ENCODE measurements around the gene MTSS2.

MTSS2 gene

DNA sequence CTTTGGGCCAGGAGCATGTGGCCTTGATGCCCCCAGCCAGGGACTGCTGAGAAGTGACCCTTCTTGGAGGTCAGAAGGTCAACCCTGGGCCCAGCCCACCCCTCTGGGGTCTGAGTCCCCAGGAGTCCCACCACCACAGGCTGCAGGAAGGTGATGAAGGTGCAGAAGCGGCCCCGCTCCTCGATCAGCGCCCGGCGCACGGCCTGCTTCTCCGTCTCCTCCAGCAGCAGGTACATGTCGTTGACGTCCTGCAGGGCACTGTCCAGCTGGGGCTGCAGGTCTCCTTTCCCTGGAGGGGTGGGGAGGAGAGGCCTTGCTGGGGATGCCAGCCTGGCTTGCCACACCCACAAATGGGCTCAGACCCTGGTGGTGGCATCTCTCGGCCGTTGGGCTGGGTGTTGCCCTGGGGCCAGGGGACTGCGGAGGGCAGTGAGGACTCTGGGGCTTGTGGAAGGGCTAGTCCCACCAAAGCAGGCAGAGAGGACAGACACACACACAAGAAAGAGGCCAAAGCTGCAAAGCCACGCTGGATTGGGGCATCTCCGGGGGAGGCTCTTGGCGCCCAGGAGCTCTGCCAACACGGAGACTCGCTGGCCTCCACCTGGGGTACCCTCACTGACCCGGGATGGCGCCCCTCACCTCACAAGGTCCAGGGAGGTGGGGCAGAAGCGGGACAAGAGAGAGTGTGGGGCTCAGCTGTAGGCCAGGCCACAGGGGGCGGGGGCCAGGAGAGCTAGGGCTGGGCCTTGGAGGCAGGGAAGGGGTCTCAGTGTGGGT lies 7.5 kb downstream of the MTSS2 start:
- ATAC-seq = no peak
- TF ChIP-seq, protein P1, sequence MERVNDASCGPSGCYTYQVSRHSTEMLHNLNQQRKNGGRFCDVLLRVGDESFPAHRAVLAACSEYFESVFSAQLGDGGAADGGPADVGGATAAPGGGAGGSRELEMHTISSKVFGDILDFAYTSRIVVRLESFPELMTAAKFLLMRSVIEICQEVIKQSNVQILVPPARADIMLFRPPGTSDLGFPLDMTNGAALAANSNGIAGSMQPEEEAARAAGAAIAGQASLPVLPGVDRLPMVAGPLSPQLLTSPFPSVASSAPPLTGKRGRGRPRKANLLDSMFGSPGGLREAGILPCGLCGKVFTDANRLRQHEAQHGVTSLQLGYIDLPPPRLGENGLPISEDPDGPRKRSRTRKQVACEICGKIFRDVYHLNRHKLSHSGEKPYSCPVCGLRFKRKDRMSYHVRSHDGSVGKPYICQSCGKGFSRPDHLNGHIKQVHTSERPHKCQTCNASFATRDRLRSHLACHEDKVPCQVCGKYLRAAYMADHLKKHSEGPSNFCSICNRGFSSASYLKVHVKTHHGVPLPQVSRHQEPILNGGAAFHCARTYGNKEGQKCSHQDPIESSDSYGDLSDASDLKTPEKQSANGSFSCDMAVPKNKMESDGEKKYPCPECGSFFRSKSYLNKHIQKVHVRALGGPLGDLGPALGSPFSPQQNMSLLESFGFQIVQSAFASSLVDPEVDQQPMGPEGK (CRISPR knock-in tag; IDR thresholded peaks at IDR 0.05; ENCODE audit: borderline replicate concordance) = no peak
- TF ChIP-seq TOX (CRISPR knock-in tag; IDR thresholded peaks at IDR 0.05; ENCODE audit: borderline replicate concordance) (no peak), OSR1 (CRISPR knock-in tag; IDR thresholded peaks at IDR 0.05) (no peak), ZNF8 (CRISPR knock-in tag; IDR thresholded peaks at IDR 0.05) (no peak), ZNF565 (CRISPR knock-in tag; conservative IDR thresholded peaks at IDR 0.05; ENCODE audit: low read depth) (no peak), ISL1 (CRISPR knock-in tag; IDR thresholded peaks at IDR 0.05) (no peak), SNAI2 (CRISPR knock-in tag; IDR thresholded peaks at IDR 0.05) (no peak), PPARA (CRISPR knock-in tag; IDR thresholded peaks at IDR 0.05; ENCODE audit: borderline replicate concordance) (no peak), TCF4 (CRISPR knock-in tag; IDR thresholded peaks at IDR 0.05; ENCODE audit: borderline replicate concordance) (no peak), ESRRG (CRISPR knock-in tag; IDR thresholded peaks at IDR 0.05) (no peak)
- TF ChIP-seq, protein P2, sequence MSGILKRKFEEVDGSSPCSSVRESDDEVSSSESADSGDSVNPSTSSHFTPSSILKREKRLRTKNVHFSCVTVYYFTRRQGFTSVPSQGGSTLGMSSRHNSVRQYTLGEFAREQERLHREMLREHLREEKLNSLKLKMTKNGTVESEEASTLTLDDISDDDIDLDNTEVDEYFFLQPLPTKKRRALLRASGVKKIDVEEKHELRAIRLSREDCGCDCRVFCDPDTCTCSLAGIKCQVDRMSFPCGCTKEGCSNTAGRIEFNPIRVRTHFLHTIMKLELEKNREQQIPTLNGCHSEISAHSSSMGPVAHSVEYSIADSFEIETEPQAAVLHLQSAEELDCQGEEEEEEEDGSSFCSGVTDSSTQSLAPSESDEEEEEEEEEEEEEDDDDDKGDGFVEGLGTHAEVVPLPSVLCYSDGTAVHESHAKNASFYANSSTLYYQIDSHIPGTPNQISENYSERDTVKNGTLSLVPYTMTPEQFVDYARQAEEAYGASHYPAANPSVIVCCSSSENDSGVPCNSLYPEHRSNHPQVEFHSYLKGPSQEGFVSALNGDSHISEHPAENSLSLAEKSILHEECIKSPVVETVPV (CRISPR knock-in tag; IDR thresholded peaks at IDR 0.05) = no peak
- TF ChIP-seq, protein P3, sequence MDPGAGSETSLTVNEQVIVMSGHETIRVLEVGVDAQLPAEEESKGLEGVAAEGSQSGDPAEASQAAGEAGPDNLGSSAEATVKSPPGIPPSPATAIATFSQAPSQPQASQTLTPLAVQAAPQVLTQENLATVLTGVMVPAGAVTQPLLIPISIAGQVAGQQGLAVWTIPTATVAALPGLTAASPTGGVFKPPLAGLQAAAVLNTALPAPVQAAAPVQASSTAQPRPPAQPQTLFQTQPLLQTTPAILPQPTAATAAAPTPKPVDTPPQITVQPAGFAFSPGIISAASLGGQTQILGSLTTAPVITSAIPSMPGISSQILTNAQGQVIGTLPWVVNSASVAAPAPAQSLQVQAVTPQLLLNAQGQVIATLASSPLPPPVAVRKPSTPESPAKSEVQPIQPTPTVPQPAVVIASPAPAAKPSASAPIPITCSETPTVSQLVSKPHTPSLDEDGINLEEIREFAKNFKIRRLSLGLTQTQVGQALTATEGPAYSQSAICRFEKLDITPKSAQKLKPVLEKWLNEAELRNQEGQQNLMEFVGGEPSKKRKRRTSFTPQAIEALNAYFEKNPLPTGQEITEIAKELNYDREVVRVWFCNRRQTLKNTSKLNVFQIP (CRISPR knock-in tag; IDR thresholded peaks at IDR 0.05; ENCODE audit: borderline replicate concordance, low read depth) = no peak

DNA sequence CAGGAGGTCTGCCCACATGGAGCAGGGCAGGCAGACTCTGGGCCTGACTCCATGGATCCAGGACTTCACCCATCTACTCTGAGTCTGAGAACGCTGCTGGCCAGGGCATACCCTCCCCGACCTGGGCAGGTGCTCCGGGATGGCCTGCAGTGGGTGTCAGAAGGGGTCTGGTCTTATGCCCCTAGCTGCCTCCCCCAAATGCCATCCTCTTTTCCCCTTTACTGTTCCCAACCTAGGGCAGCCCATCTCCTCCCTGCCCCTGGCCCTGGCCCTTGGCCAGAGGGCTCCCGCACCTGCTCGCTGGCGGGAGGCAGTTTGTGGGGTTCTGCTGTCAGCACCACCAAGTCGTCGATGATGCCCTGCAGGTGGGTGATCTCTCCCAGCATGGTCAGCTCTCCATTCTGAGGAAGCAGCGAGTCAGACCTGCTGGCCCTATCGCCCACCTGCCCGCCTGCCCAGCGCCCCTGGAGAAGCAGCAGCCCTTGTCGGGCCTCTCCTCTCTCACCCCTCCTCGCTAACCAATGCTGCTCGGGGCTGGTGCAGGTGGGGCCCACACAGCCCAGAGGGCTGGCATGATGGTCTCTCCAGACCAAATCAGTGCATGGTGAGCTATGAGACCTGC lies 8.2 kb downstream of the MTSS2 start:
- TF ChIP-seq, protein P3 (CRISPR knock-in tag; IDR thresholded peaks at IDR 0.05; ENCODE audit: borderline replicate concordance, low read depth) = no peak
- TF ChIP-seq, protein P4, sequence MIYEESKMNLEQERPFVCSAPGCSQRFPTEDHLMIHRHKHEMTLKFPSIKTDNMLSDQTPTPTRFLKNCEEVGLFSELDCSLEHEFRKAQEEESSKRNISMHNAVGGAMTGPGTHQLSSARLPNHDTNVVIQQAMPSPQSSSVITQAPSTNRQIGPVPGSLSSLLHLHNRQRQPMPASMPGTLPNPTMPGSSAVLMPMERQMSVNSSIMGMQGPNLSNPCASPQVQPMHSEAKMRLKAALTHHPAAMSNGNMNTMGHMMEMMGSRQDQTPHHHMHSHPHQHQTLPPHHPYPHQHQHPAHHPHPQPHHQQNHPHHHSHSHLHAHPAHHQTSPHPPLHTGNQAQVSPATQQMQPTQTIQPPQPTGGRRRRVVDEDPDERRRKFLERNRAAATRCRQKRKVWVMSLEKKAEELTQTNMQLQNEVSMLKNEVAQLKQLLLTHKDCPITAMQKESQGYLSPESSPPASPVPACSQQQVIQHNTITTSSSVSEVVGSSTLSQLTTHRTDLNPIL (CRISPR knock-in tag; IDR thresholded peaks at IDR 0.05; ENCODE audit: low read depth) = no peak
- TF ChIP-seq SNAI2 (CRISPR knock-in tag; IDR thresholded peaks at IDR 0.05) (no peak), BACH2 (CRISPR knock-in tag; IDR thresholded peaks at IDR 0.05; ENCODE audit: borderline replicate concordance) (no peak), CSDC2 (CRISPR knock-in tag; IDR thresholded peaks at IDR 0.05) (no peak), ZFP30 (CRISPR knock-in tag; IDR thresholded peaks at IDR 0.05) (no peak), RARB (CRISPR knock-in tag; IDR thresholded peaks at IDR 0.05) (no peak), OSR1 (CRISPR knock-in tag; IDR thresholded peaks at IDR 0.05) (no peak), ZNF565 (CRISPR knock-in tag; conservative IDR thresholded peaks at IDR 0.05; ENCODE audit: low read depth) (no peak), PPARA (CRISPR knock-in tag; IDR thresholded peaks at IDR 0.05; ENCODE audit: borderline replicate concordance) (no peak)
- TF ChIP-seq, protein P2 (CRISPR knock-in tag; IDR thresholded peaks at IDR 0.05) = no peak
- TF ChIP-seq, protein P5, sequence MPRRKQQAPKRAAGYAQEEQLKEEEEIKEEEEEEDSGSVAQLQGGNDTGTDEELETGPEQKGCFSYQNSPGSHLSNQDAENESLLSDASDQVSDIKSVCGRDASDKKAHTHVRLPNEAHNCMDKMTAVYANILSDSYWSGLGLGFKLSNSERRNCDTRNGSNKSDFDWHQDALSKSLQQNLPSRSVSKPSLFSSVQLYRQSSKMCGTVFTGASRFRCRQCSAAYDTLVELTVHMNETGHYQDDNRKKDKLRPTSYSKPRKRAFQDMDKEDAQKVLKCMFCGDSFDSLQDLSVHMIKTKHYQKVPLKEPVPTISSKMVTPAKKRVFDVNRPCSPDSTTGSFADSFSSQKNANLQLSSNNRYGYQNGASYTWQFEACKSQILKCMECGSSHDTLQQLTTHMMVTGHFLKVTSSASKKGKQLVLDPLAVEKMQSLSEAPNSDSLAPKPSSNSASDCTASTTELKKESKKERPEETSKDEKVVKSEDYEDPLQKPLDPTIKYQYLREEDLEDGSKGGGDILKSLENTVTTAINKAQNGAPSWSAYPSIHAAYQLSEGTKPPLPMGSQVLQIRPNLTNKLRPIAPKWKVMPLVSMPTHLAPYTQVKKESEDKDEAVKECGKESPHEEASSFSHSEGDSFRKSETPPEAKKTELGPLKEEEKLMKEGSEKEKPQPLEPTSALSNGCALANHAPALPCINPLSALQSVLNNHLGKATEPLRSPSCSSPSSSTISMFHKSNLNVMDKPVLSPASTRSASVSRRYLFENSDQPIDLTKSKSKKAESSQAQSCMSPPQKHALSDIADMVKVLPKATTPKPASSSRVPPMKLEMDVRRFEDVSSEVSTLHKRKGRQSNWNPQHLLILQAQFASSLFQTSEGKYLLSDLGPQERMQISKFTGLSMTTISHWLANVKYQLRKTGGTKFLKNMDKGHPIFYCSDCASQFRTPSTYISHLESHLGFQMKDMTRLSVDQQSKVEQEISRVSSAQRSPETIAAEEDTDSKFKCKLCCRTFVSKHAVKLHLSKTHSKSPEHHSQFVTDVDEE (CRISPR knock-in tag; IDR thresholded peaks at IDR 0.05) = no peak
- ATAC-seq = no peak

All from SK-N-SH treated with all-trans-retinoic acid at 6 μM for 48 hours (cell line).